HG03575 (cell line): Measurements from ENCODE around the gene PRSS38.
"Not testable (repeated sequence)": the region's sequence is repeated elsewhere in the genome, so short reads cannot be mapped to it uniquely, and the experiment has no call there.

Experiments used
- ATAC-seq: cut with Tn5 transposase; IDR thresholded peaks from one replicate; pipeline ENCODE4 v1.9.1; 2021; ENCODE audit not compliant: unreplicated experiment, insufficient number of reproducible peaks, low FRiP score; ENCODE audit errors: extremely low read depth

PRSS38 gene

GRCh38 chr1:227823537-227823936, 8.1 kb downstream of the PRSS38 start:
- ATAC-seq: no peak

GRCh38 chr1:227824204-227824603, 8.7 kb downstream of the PRSS38 start:
- no peak for ATAC-seq

- ATAC-seq: no peak
Observed at GRCh38 chr1:227828786-227829185, 13.3 kb downstream of the PRSS38 start.

GRCh38 chr1:227838181-227838580, 22.7 kb downstream of the PRSS38 start:
- no peak for ATAC-seq

DNA sequence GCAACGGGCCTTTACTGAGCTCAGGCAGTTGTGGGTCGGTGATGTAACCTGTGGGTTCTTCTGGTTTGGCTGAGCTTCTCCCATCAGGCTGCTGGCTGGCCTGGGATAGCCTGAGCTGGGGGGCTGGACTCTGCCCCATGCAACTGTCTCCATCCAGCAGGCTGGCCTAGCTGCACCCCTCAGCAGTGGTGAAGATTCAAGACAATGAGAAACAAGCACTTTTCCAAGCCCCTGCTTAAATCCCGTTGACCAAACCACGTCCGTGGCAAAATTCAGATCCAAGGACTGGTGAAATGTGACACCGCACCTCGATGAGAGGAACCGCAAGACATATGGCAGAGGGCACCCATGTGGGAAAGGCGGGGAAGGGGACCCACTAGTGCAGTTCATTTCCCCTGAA, 25.6 kb downstream of the PRSS38 start:
- ATAC-seq: no peak

GRCh38 chr1:227844320-227845146, 29.1 kb downstream of the PRSS38 start:
- ATAC-seq: no peak

GRCh38 chr1:227845147-227845458, 29.6 kb downstream of the PRSS38 start:
- no peak for ATAC-seq

GRCh38 chr1:227845519-227845918, 30.0 kb downstream of the PRSS38 start:
- no peak for ATAC-seq

GRCh38 chr1:227846265-227846858, 30.9 kb downstream of the PRSS38 start:
- ATAC-seq: no peak

DNA sequence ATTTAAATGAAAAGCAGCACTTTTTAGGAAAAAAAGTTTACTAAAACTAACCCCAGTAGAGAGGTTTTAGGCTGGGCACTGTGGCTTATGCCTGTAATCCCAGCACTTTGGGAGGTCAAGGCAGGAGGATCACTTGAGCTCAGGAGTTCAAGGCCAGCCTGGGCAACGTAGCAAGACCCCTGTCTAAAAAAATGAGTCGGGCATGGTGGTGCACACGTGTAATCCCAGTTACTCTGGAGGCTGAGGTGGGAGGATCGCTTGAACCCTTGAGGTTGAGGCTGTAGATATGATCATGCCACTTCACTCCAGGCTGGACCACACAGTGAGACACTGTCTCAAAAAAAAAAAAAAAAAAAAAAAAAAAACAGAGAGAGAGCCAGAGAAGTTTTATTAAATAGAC, 31.6 kb downstream of the PRSS38 start:
- not testable (repeated sequence) for ATAC-seq

- no peak for ATAC-seq
Observed at GRCh38 chr1:227848430-227848932, 33.0 kb downstream of the PRSS38 start.

GRCh38 chr1:227849251-227849650, 33.8 kb downstream of the PRSS38 start:
- ATAC-seq: no peak

DNA sequence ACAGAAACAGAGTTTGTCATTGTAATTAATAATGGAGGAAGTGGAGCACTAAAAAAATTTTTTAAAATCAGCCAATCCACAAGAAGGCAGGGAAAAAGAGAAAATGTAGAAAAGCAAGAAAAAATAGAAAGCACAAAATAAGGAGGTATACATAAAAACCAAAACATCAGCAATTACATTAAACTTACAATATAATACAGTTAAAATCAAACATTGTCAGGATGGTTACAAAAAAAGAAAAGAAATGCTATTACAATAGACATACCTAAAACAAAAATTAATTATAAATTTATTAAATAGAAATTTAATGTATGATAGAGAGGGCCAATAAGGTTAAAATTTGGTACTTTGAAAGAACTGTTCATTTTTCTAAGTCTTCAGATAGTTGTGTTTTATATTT, 38.7 kb downstream of the PRSS38 start:
- ATAC-seq: no peak

GRCh38 chr1:227855687-227856086, 40.2 kb downstream of the PRSS38 start:
- ATAC-seq: no peak

DNA sequence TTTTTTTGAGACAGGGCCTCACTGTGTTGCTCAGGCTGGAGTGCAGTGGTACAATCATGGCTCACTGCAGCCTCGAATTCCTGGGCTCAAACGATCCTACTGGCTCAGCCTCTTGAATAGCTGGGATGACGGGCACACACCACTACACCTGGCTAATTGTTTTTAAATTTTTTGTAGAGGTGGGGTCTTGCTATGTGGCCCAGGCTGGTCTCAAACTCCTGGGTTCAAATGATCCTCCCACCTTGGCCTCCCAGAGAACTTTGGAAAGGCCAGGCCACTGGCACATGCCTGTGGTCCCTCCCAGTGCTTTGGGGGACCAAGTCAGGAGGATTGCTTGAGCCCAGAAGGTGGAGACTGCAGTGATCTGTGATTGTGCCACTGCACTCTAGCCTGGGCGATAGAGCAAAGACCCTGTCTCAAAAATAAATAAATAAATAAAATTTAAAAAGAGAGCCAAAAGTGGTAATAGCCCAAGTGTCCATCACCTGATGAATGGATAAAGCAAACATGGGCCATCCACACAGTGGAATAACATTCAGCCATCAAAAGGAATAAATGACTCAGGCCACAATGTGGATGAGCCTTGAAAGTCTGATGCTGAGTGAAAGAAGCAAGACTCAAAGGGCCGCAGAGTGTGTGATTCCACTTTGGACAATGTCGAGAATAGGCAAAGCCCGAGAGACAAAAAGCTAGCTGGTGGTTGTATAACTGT, 40.8 kb downstream of the PRSS38 start:
- no peak for ATAC-seq

DNA sequence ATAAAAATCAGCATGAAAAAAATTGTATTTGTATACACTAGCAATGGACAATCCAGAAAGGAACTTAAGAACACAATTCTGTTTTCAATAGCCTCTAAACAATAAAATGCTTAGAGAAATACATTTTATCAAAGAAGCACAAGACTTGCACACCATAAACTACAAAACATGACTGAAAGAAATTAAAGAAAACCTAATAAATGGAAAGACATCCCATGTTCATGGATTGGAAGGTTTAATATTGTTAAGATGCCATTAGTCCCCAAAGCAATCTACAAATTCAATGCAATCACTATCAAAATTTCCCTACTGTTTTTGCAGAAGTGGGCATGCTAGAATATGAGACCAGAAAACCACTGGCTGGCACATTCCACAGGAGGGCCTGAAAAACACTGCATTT, 49.4 kb downstream of the PRSS38 start:
- no peak for ATAC-seq

DNA sequence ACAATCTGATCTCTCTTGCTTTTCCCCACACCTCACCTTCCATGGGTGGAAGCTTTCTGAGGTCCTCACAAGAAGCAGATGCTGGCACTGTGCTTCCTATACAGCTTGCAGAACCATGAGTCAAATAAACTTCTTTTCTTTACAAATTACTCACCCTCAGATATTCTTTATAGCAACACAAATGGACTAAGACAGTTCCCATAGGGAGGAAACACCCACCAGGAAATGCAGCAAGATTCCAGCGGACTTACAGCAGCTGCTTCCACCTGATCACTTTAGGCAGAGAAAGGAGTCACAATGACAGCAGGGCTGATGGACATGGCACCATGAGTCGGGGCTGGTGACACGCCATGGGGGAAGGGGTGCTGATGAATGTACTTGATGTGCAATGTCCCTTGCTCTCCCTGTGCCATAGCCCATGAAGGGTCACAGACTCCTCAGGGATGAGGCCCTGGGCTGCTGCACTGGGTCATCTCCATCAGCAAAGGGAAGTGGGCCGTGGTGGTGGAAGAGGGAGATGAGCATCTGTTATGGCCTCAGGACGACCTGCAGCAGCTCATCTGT, 53.9 kb downstream of the PRSS38 start:
- no peak for ATAC-seq

GRCh38 chr1:227869851-227870305, 54.4 kb downstream of the PRSS38 start:
- no peak for ATAC-seq

DNA sequence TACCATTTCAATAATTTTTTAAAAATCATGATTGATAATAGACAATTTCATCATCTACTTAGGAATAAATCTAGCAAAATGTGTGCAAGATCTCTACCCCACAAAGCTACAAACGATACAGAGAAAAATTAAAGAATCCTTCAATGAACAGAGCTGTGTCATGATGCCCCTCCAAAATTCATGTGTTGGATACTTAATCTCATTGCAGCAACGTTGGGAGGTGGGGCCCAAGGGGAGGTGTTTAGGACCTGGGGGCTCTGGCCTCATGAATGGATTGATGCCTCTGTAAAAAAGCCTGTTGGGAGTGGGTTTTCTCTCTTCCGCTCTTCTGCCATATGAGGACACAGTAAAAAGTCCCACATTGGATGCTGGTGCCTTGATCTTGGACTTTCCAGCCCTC, 54.9 kb downstream of the PRSS38 start:
- ATAC-seq: no peak

DNA sequence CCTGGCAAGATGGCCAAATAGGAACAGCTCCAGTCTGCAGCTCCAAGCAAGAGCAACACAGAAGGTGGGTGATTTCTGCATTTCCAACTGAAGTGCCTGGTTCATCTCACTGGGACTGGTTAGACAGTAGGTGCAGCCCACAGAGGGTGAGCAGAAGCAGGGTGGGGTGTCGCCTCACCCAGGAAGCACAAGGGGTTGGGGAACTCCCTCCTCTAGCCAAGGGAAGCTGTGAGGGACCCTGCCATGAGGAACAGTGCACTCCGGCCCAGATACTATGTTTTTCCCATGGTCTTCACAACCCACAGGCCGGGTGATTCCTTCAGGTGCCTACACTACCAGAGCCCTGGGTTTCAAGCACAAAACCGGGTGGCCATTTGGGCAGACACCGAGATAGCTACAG, 56.4 kb downstream of the PRSS38 start:
- not testable (repeated sequence) for ATAC-seq
